Endodermal cell (in vitro differentiated cells): ENCODE data around the gene REEP5. TPM values are rescaled to one million over a fixed set of nuclear protein-coding genes. Genes with fewer than 3 reads are reported as not detected.

Source experiments
- DNase-seq: peaks from one replicate; pipeline ENCODE4 v3.0.0-alpha.2; 2017
- H3K27ac ChIP-seq: 2 replicates; pipeline ENCODE4 v1.5.1; 2013; ENCODE audit warnings: mild to moderate bottlenecking, low read depth, low read length, moderate library complexity
- H3K27me3 ChIP-seq: 2 replicates; pipeline ENCODE4 v1.6.1; 2013; ENCODE audit warnings: mild to moderate bottlenecking, low read length, moderate library complexity; ENCODE audit not compliant: insufficient read depth, control insufficient read depth, poor library complexity, severe bottlenecking
- H3K36me3 ChIP-seq: 2 replicates; pipeline ENCODE4 v1.7.0; 2013; ENCODE audit warnings: mild to moderate bottlenecking, low read length, moderate library complexity; ENCODE audit not compliant: control insufficient read depth, insufficient read depth
- H3K4me1 ChIP-seq: one replicate; pipeline ENCODE4 v1.7.0; 2013; ENCODE audit warnings: low read length; ENCODE audit not compliant: control insufficient read depth, insufficient read depth
- H3K4me3 ChIP-seq: 2 replicates; pipeline ENCODE4 v1.5.1; 2013; ENCODE audit warnings: mild to moderate bottlenecking, low read length, moderate library complexity
- H3K9ac ChIP-seq: 2 replicates; pipeline ENCODE4 v1.6.1; 2013; ENCODE audit warnings: mild to moderate bottlenecking, low read length, moderate library complexity; ENCODE audit not compliant: poor library complexity, severe bottlenecking; ENCODE audit errors: extremely low read depth
- H3K9me3 ChIP-seq: 2 replicates; pipeline ENCODE4 v1.6.1; 2013; ENCODE audit warnings: mild to moderate bottlenecking, low read length, moderate library complexity; ENCODE audit not compliant: control insufficient read depth
- H3K27ac Mint-ChIP-seq: 2 replicates; pipeline ENCODE4 v1.8.0; 2020; ENCODE audit warnings: mixed read lengths
- H3K27me3 Mint-ChIP-seq: 2 replicates; pipeline ENCODE4 v1.8.0; 2021; ENCODE audit warnings: mild to moderate bottlenecking, mixed read lengths; ENCODE audit not compliant: insufficient read depth
- H3K36me3 Mint-ChIP-seq: 2 replicates; pipeline ENCODE4 v1.8.0; 2020; ENCODE audit warnings: low read depth, mixed read lengths
- H3K4me1 Mint-ChIP-seq: 2 replicates; pipeline ENCODE4 v1.8.0; 2020; ENCODE audit warnings: mixed read lengths
- H3K4me3 Mint-ChIP-seq: 2 replicates; pipeline ENCODE4 v1.8.0; 2020; ENCODE audit warnings: mild to moderate bottlenecking, moderate library complexity, mixed read lengths
- H3K9me3 Mint-ChIP-seq: 2 replicates; pipeline ENCODE4 v1.8.0; 2020; ENCODE audit warnings: mild to moderate bottlenecking, mixed read lengths
- CTCF ChIP-seq: fragments of 200-600 bp; sonication (generic); conservative IDR thresholded peaks from 2 replicates; pipeline ENCODE4 v1.5.0; 2021; ENCODE audit warnings: antibody characterized with exemption, mild to moderate bottlenecking
- WGBS, 2 experiments: methylation state at CpG; one replicate each; pipeline versions ENCODE4 v1.1.5 to v1.1.7; 2013; ENCODE audit warnings: missing lambda C conversion rate in 2 of 2, mixed read lengths in 1 of 2; ENCODE audit not compliant: insufficient coverage in 1 of 2, insufficient read length in 1 of 2; 5-methylcytosine and 5-hydroxymethylcytosine counted together
- total RNA-seq, 2 donors: library from RNA; stranded (reverse); fragmentation: NEBNext Ultra II Directional in 1 of 2; extraction: Animal tissue kit (Norgen Biotek cat#: 25700) in 1 of 2; gene quantifications; 2 replicates in 1 of 2; 3 replicates in 1 of 2; pipeline ENCODE4 v1.2.1, GENCODE V29; 2021

Gene REEP5
- total RNA-seq, 2 donors from 2014 or later, result 42.1 to 42.3 TPM

- H3K27me3 ChIP-seq, result peaks cover 42% of the 10 kb centered on the region
- H3K4me1 Mint-ChIP-seq, result peaks cover 11% of the 10 kb centered on the region
- no peak overlapping the region for H3K27ac ChIP-seq
- no peaks in the 10 kb centered on the region for H3K4me1 ChIP-seq
- no peak overlapping the region for H3K9ac ChIP-seq
- peaks cover 10% of the 10 kb centered on the region for H3K9me3 Mint-ChIP-seq
- no peak for DNase-seq
- H3K36me3 Mint-ChIP-seq, result peaks cover 8% of the 10 kb centered on the region
- peaks cover 37% of the 10 kb centered on the region for H3K27me3 Mint-ChIP-seq
- H3K4me3 ChIP-seq, result no peak overlapping the region
- H3K27ac Mint-ChIP-seq, result no peak overlapping the region
- H3K36me3 ChIP-seq, result peaks cover 8% of the 10 kb centered on the region
- TF ChIP-seq CTCF, result no peak
- no peak overlapping the region for H3K4me3 Mint-ChIP-seq
- H3K9me3 ChIP-seq, result peaks cover 4% of the 10 kb centered on the region
Measured at GRCh38 chr5:112857866-112858265, 64.2 kb downstream of the REEP5 start.

- peaks cover 36% of the 10 kb centered on the region for H3K27me3 Mint-ChIP-seq
Measured at GRCh38 chr5:112854651-112855050, 67.4 kb downstream of the REEP5 start.

GRCh38 chr5:112849912-112850311 lies 72.1 kb downstream of the REEP5 start:
- peaks cover 15% of the 10 kb centered on the region for H3K4me1 Mint-ChIP-seq

More at GRCh38 chr5:112854651-112855050, 67.4 kb downstream of the REEP5 start:
- Histone ChIP-seq H3K4me3 (no peak overlapping the region), H3K9me3 (no peaks in the 10 kb centered on the region), H3K36me3 (no peaks in the 10 kb centered on the region), H3K27ac (no peak overlapping the region), H3K4me1 (no peaks in the 10 kb centered on the region), H3K9ac (no peak overlapping the region), H3K27me3 (peaks cover 42% of the 10 kb centered on the region)
- 68% methylated on average over 1 of the region's 1 CpG; no CpG with 5 or more reads in 1 of the 2 experiments for WGBS, 2 experiments
- DNase-seq, result no peak
- Mint-ChIP-seq H3K36me3 (no peaks in the 10 kb centered on the region), H3K9me3 (no peaks in the 10 kb centered on the region), H3K27ac (no peak overlapping the region), H3K4me3 (no peak overlapping the region), H3K4me1 (no peaks in the 10 kb centered on the region)
- TF ChIP-seq CTCF, result no peak

More at GRCh38 chr5:112849912-112850311, 72.1 kb downstream of the REEP5 start:
- TF ChIP-seq CTCF, result no peak
- no peak for DNase-seq
- Mint-ChIP-seq H3K27ac (no peak overlapping the region), H3K9me3 (no peaks in the 10 kb centered on the region), H3K36me3 (no peaks in the 10 kb centered on the region), H3K4me3 (no peak overlapping the region), H3K27me3 (peaks cover 8% of the 10 kb centered on the region)
- no peaks in the 10 kb centered on the region for H3K9me3 ChIP-seq
- H3K4me1 ChIP-seq, result peaks cover 3% of the 10 kb centered on the region
- 86 to 95% methylated on average over 1 of the region's 2 CpGs for WGBS, 2 experiments
- H3K36me3 ChIP-seq, result no peaks in the 10 kb centered on the region
- H3K27me3 ChIP-seq, result no peaks in the 10 kb centered on the region
- no peak overlapping the region for H3K27ac ChIP-seq
- H3K4me3 ChIP-seq, result no peak overlapping the region
- H3K9ac ChIP-seq, result no peak overlapping the region
